ENCODE data around the gene XPNPEP1.

DNA sequence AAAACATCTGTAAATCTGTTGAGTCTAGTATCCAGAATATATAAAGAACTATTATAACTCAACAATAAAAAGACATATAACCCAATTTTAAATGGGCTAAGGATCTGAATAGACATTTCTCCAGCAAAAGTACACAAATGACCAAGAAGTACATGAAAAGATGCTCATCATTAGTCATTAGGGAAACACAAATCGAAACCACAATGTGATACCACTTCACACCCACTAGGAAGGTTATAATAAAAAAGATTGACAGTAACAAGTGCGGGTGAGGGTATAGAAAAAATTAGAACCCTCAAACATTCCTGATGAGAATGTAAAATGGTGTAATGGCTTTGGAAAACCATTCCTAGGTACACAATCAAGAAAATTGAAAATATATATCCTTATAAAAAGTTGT is 4.1 kb downstream of the XPNPEP1 start:
- TF ChIP-seq, protein P1, sequence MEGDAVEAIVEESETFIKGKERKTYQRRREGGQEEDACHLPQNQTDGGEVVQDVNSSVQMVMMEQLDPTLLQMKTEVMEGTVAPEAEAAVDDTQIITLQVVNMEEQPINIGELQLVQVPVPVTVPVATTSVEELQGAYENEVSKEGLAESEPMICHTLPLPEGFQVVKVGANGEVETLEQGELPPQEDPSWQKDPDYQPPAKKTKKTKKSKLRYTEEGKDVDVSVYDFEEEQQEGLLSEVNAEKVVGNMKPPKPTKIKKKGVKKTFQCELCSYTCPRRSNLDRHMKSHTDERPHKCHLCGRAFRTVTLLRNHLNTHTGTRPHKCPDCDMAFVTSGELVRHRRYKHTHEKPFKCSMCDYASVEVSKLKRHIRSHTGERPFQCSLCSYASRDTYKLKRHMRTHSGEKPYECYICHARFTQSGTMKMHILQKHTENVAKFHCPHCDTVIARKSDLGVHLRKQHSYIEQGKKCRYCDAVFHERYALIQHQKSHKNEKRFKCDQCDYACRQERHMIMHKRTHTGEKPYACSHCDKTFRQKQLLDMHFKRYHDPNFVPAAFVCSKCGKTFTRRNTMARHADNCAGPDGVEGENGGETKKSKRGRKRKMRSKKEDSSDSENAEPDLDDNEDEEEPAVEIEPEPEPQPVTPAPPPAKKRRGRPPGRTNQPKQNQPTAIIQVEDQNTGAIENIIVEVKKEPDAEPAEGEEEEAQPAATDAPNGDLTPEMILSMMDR (IDR thresholded peaks at IDR 0.05): no peak
- no peak for TF ChIP-seq POLR2A (IDR thresholded peaks at IDR 0.05)

Measured in lower leg skin (tissue), 3 donors.